Measurements from ENCODE around the gene CA10. TPM values are rescaled to one million over a fixed set of nuclear protein-coding genes. Genes with fewer than 3 reads are reported as not detected.

CA10 gene
- total RNA-seq, 1 experiment from 2014 or later, result not detected

DNA sequence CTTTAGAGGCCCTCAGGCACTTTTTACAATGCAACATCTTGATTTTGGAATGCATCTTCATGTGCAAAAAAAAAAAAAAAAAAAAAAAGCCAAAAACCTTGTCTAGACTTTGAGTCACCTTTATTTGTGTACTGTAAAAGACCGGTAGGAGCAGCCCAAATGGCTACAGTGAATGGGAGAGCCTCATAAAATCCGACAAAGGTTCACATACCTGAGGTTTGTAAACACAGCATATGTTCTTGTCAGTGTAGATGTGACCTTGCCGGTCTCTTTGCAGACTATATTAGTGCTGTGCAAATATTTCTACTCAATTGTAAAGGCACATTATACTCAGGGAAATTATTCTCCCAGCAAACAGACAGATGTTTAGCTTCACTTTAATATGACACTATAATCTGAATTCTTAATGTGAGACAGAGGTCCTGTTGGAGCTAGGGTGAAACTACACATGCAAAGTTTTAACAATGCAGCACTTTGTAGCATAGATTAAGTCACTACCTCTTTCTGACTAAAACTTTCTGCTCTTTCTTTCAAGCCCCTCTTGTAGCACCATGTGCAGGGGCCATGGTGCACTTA is 211.3 kb downstream of the CA10 start:
- no peaks in the 10 kb centered on the region for H3K79me2 ChIP-seq (ENCODE audit: low read depth)
- DNase-seq, result no peak
- no peak for TF ChIP-seq EZH2 (IDR thresholded peaks at IDR 0.05; ENCODE audit: low read depth)
- TF ChIP-seq CTCF (conservative IDR thresholded peaks at IDR 0.05), result no peak
- H3K4me1 ChIP-seq (replicated peaks; ENCODE audit: insufficient read depth), result no peaks in the 10 kb centered on the region
- no peak overlapping the region for H3K4me2 ChIP-seq
- no peak overlapping the region for H3K27ac ChIP-seq
- no peaks in the 10 kb centered on the region for H3K27me3 ChIP-seq (ENCODE audit: insufficient read depth, low read depth)
- no peaks in the 10 kb centered on the region for H3K36me3 ChIP-seq (ENCODE audit: low read depth)
- H3K9me3 ChIP-seq (ENCODE audit: insufficient read depth, low read depth), result no peaks in the 10 kb centered on the region
- POLR2A ChIA-PET (ENCODE audit: unreplicated experiment), result no interaction called here
- H3K9me2 ChIP-seq (ENCODE audit: insufficient read depth), result no peaks in the 10 kb centered on the region
- H3K4me3 ChIP-seq, result no peak overlapping the region
- H4K20me1 ChIP-seq (ENCODE audit: insufficient read depth), result no peaks in the 10 kb centered on the region
- no peaks in the 10 kb centered on the region for H3F3A ChIP-seq (ENCODE audit: insufficient read depth, low read depth)
- intact Hi-C loops (cut with micrococcal nuclease; ENCODE audit: unreplicated experiment), result no loop called here
- no peak overlapping the region for H2AFZ ChIP-seq
- no TSS peak for BruUV-seq (replicated peaks)
- CTCF ChIA-PET, result no interaction called here

GRCh38 chr17:51946311-51946710 is 212.2 kb downstream of the CA10 start:
- Histone ChIP-seq H3K4me3 (no peak overlapping the region), H3K4me1 (replicated peaks; ENCODE audit: insufficient read depth) (no peaks in the 10 kb centered on the region), H3K36me3 (ENCODE audit: low read depth) (no peaks in the 10 kb centered on the region), H3K27ac (no peak overlapping the region), H3K27me3 (ENCODE audit: insufficient read depth, low read depth) (no peaks in the 10 kb centered on the region), H2AFZ (no peak overlapping the region), H3K9me2 (ENCODE audit: insufficient read depth) (no peaks in the 10 kb centered on the region), H3K9me3 (ENCODE audit: insufficient read depth, low read depth) (no peaks in the 10 kb centered on the region), H4K20me1 (ENCODE audit: insufficient read depth) (no peaks in the 10 kb centered on the region), H3K4me2 (no peak overlapping the region), H3F3A (ENCODE audit: insufficient read depth, low read depth) (no peaks in the 10 kb centered on the region), H3K79me2 (ENCODE audit: low read depth) (no peaks in the 10 kb centered on the region)
- ChIA-PET POLR2A (ENCODE audit: unreplicated experiment) (no interaction called here), CTCF (no interaction called here)
- no TSS peak for BruUV-seq (replicated peaks)
- TF ChIP-seq EZH2 (IDR thresholded peaks at IDR 0.05; ENCODE audit: low read depth), result no peak
- no peak for TF ChIP-seq CTCF (conservative IDR thresholded peaks at IDR 0.05)
- intact Hi-C loops (cut with micrococcal nuclease; ENCODE audit: unreplicated experiment), result no loop called here
- no peak for DNase-seq

DNA sequence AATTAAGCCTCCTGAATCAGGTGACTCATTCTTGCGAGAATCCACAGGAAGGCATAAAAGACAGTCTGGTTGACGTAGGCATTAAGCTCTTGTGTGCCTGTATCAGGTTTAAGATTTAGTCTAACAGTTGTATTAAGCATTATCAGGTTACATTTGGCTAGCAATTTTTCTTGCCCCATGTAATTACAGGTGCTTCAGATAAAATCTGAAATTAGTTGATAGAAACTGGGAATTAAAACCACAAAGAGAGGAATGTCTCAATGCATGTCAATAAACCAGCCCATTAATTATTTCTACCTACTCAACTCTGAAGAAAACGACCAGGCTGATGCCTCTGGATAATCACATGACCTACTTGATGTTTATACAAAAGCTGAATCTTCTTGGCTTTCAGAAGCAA is 217.2 kb downstream of the CA10 start:
- CTCF ChIA-PET, result no interaction called here
- POLR2A ChIA-PET (ENCODE audit: unreplicated experiment), result no interaction called here
- Histone ChIP-seq H3K27me3 (ENCODE audit: insufficient read depth, low read depth) (no peaks in the 10 kb centered on the region), H2AFZ (no peak overlapping the region), H3K4me2 (no peak overlapping the region), H3K4me3 (no peak overlapping the region), H3K79me2 (ENCODE audit: low read depth) (no peaks in the 10 kb centered on the region), H3K4me1 (replicated peaks; ENCODE audit: insufficient read depth) (no peaks in the 10 kb centered on the region), H4K20me1 (ENCODE audit: insufficient read depth) (no peaks in the 10 kb centered on the region), H3F3A (ENCODE audit: insufficient read depth, low read depth) (no peaks in the 10 kb centered on the region), H3K36me3 (ENCODE audit: low read depth) (no peaks in the 10 kb centered on the region), H3K27ac (no peak overlapping the region), H3K9me2 (ENCODE audit: insufficient read depth) (no peaks in the 10 kb centered on the region), H3K9me3 (ENCODE audit: insufficient read depth, low read depth) (no peaks in the 10 kb centered on the region)
- no peak for TF ChIP-seq EZH2 (IDR thresholded peaks at IDR 0.05; ENCODE audit: low read depth)
- no peak for TF ChIP-seq CTCF (conservative IDR thresholded peaks at IDR 0.05)
- no TSS peak for BruUV-seq (replicated peaks)
- DNase-seq, result no peak
- intact Hi-C loops (cut with micrococcal nuclease; ENCODE audit: unreplicated experiment), result no loop called here

All from PC-9 (cell line).